A549 (cell line): ENCODE data around the gene TSPAN33. TPM values are rescaled to one million over a fixed set of nuclear protein-coding genes. Genes with fewer than 3 reads are reported as not detected.
A peak's percentile ranks its signal among the peaks of the same experiment; 100 is the strongest.

Experiments used
- ATAC-seq, 2 experiments: fragments of 200-7000 bp in 1 of 2; fragments of >200 bp in 1 of 2; cut with Nextera tagmentation in 1 of 2; cut with Tn5 transposase in 1 of 2; 3 replicates each; pipeline versions ENCODE4 v1.8.0 to v1.9.1; 2018 to 2020; ENCODE audit warnings: mild to moderate bottlenecking in 1 of 2, moderate library complexity in 1 of 2
- CTCF ChIA-PET: fragments of 300-600 bp; sonication (Branson Sonifier 250); formaldehyde crosslinking; extraction: SDS; loops from one replicate; lab custom pipeline; 2021; ENCODE audit warnings: antibody characterized with exemption, inconsistent platforms; lab: Yijun Ruan, JAX
- POLR2A ChIA-PET: fragments of 350-600 bp; formaldehyde crosslinking; extraction: SDS; loops from one replicate; lab custom pipeline; 2021; ENCODE audit warnings: antibody characterized with exemption, inconsistent platforms; lab: Yijun Ruan, JAX
- DNase-seq, 2 experiments: peaks; one replicate each; pipeline versions ENCODE4 v3.0.0 to v3.0.0-alpha.2; 2011 to 2016; ENCODE audit warnings: low read depth in 1 of 2, low spot score in 1 of 2
- FAIRE-seq: peaks from 2 replicates; lab custom pipeline; 2011; peaks lifted over from hg19 to GRCh38; lab: Jason Lieb, UNC
- H3K27ac ChIP-seq, 2 experiments: fragments of >200 bp; sonication (Bioruptor Twin); formaldehyde crosslinking; 3 replicates each; pipeline ENCODE4 v1.5.1; 2016 to 2017
- H3K4me1 ChIP-seq: fragments of >200 bp; sonication (Bioruptor Twin); formaldehyde crosslinking; 3 replicates; pipeline ENCODE4 v1.6.1; 2016
- H3K4me2 ChIP-seq: fragments of >200 bp; sonication (Bioruptor Twin); formaldehyde crosslinking; 3 replicates; pipeline ENCODE4 v1.6.1; 2016
- H3K4me3 ChIP-seq: fragments of >200 bp; sonication (Bioruptor Twin); formaldehyde crosslinking; 3 replicates; pipeline ENCODE4 v1.5.1; 2016
- H3K9me3 ChIP-seq: fragments of >200 bp; sonication (Bioruptor Twin); formaldehyde crosslinking; 3 replicates; pipeline ENCODE4 v1.6.1; 2016
- EHF ChIP-seq: fragments of 250-450 bp; sonication (Bioruptor Pico); IDR thresholded peaks from 2 replicates; pipeline ENCODE4 v1.5.0; 2020; ENCODE audit warnings: mild to moderate bottlenecking
- EHMT2 ChIP-seq: fragments of 200-600 bp; sonication (generic); IDR thresholded peaks from 2 replicates; pipeline ENCODE4 v1.6.1; 2016; ENCODE audit warnings: antibody characterized with exemption, low read depth, mild to moderate bottlenecking, moderate library complexity
- FOSB ChIP-seq: fragments of 250-450 bp; sonication (Bioruptor Pico); IDR thresholded peaks from 2 replicates; pipeline ENCODE4 v1.5.0; 2020; ENCODE audit warnings: mild to moderate bottlenecking, moderate library complexity
- HOXB5 ChIP-seq: fragments of 250-450 bp; sonication (Bioruptor Pico); IDR thresholded peaks from 2 replicates; pipeline ENCODE4 v1.5.0; 2020; ENCODE audit warnings: mild to moderate bottlenecking, moderate library complexity
- JUN ChIP-seq, 2 experiments: fragments of >200 bp; sonication (Bioruptor Twin); formaldehyde crosslinking; IDR thresholded peaks; 2 replicates in 1 of 2; 3 replicates in 1 of 2; pipeline ENCODE4 v1.6.1; 2016 to 2017
- JUNB ChIP-seq: fragments of >200 bp; sonication (Bioruptor Twin); formaldehyde crosslinking; IDR thresholded peaks from 2 replicates; pipeline ENCODE4 v1.6.1; 2016
- MYC ChIP-seq: IDR thresholded peaks from 2 replicates; pipeline ENCODE4 v1.6.1; 2012; ENCODE audit warnings: mild to moderate bottlenecking, inconsistent platforms, low read length, improper control_type of control experiment, borderline replicate concordance
- NPAS2 ChIP-seq: fragments of 250-450 bp; sonication (Bioruptor Pico); IDR thresholded peaks from 2 replicates; pipeline ENCODE4 v1.8.0; 2022; ENCODE audit warnings: mild to moderate bottlenecking, moderate library complexity, borderline replicate concordance
- PHF8 ChIP-seq: fragments of 200-600 bp; sonication (generic); IDR thresholded peaks from 2 replicates; pipeline ENCODE4 v1.6.1; 2016; ENCODE audit warnings: low read depth, mild to moderate bottlenecking, antibody characterized with exemption, moderate library complexity, borderline replicate concordance
- POLR2A ChIP-seq: IDR thresholded peaks from 2 replicates; pipeline ENCODE4 v1.6.1; 2012; ENCODE audit warnings: mild to moderate bottlenecking, low read length
- RAD21 ChIP-seq, 2 experiments: fragments of >200 bp in 1 of 2; sonication (Bioruptor Twin) in 1 of 2; formaldehyde crosslinking in 1 of 2; IDR thresholded peaks in 1 of 2; conservative IDR thresholded peaks in 1 of 2; 2 replicates in 1 of 2; 3 replicates in 1 of 2; pipeline ENCODE4 v1.6.1; 2012 to 2018; ENCODE audit warnings: inconsistent platforms in 1 of 2
- ZC3H11A ChIP-seq: fragments of 450-650 bp; IDR thresholded peaks from 2 replicates; pipeline ENCODE4 v1.6.1; 2014; ENCODE audit warnings: antibody characterized with exemption, mild to moderate bottlenecking
- WGBS: methylation state at CpG from one replicate; pipeline ENCODE4 v1.1.6; 2017; ENCODE audit errors: missing lambda C conversion rate; 5-methylcytosine and 5-hydroxymethylcytosine counted together
- polyA plus RNA-seq, 4 experiments: library from polyadenylated mRNA; depleted of rRNA in 3 of 4; stranded (reverse); fragments of >200 nt; fragmentation: RNase III in 1 of 4; extraction: RNeasy Plus Mini Kit Qiagen cat#74134 plus additional on column Dnase treatment in 1 of 4; gene quantifications; 2 replicates in 3 of 4; 3 replicates in 1 of 4; pipeline ENCODE4 v1.2.3, GENCODE V29; 2011 to 2017
- TF ChIP-seq, protein P1 (sequence below): fragments of 150-350 bp; IDR thresholded peaks from 2 replicates; pipeline ENCODE4 v1.6.1; 2014; ENCODE audit warnings: low read depth, mild to moderate bottlenecking, low read length
- TF ChIP-seq, protein P2 (sequence below): fragments of >200 bp; sonication (Bioruptor Twin); formaldehyde crosslinking; IDR thresholded peaks from 2 replicates; pipeline ENCODE4 v1.6.1; 2016
- TF ChIP-seq, protein P3 (sequence below): fragments of >200 bp; sonication (Bioruptor Twin); formaldehyde crosslinking; IDR thresholded peaks from 3 replicates; pipeline ENCODE4 v1.6.1; 2016
- TF ChIP-seq, protein P4 (sequence below): IDR thresholded peaks from 2 replicates; pipeline ENCODE4 v1.6.1; 2012
- TF ChIP-seq, protein P5 (sequence below): fragments of 250-450 bp; sonication (Bioruptor Pico); IDR thresholded peaks from 2 replicates; pipeline ENCODE4 v1.5.0; 2020; ENCODE audit warnings: low read depth, mild to moderate bottlenecking, moderate library complexity

The TSPAN33 gene
- polyA plus RNA-seq, 2 of the 4 experiments (the other 2 are of a cell fraction) = 5.0 to 9.1 TPM

DNA sequence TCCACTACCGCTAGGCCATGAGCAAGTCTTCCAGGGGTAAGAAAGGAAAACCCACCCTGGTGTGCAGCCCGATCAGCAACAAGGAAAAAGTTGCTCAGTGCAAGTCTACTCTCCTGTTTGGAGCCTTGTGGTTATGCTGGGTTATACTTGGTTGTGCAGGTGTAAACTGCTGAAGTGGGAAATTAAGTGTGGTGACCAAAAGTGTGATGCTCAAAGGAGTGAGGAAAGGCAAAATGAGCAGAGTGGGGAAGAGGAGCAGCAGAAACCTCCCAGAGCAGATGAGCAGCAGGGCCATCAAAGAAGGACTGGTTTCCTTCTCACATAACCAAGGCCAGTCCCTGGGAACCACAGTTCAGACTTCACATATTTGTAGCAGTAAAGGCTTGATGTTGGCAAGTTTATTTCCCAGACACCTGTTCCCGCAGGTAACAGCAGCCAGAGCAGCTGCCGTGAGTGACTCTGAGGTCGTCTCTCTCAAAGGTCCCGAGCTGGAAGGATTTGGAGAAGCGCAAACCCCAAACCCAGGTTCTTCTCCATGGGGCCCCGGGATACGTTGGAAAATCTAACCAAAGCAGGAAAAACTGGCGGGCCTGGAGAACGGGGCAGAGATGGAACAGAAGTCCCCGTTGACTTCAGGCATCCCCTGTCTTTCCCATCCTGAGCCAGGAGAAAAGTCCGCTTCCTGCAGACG is 43.3 kb downstream of the TSPAN33 start (continued):
- TF ChIP-seq, protein P1, sequence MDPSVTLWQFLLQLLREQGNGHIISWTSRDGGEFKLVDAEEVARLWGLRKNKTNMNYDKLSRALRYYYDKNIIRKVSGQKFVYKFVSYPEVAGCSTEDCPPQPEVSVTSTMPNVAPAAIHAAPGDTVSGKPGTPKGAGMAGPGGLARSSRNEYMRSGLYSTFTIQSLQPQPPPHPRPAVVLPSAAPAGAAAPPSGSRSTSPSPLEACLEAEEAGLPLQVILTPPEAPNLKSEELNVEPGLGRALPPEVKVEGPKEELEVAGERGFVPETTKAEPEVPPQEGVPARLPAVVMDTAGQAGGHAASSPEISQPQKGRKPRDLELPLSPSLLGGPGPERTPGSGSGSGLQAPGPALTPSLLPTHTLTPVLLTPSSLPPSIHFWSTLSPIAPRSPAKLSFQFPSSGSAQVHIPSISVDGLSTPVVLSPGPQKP = no peak
- TF ChIP-seq MYC (no peak), ZC3H11A (no peak), NPAS2 (no peak)
- TF ChIP-seq, all 56 proteins: peak for 0

DNA sequence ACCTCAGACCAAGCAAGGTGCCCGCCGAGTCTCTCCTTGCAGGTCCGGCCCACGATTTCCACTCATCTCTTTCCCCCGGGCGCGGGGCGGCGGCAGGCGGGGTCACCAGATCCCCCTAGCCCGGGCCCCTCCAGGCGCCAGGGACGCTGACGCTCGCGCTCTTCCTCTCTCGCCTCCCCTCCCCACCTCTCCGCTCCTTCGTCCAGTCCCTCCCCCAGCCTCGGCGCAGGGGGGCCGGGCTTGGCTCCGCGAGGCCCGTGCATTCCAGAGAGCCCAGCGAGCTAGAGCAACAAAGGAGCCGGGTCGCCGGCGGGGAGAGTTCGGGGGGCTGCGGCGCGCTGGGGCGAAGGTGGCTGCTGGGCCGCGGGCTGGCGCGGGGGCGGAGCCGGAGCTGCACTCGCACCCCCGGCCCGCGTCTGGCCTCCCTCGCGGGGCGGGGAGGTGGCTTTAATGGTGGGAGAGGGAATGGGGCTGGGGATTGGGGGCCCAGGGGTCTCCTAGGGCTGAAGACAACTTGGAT is 43.9 kb downstream of the TSPAN33 start, which contains the start of gene SMO:
Gene SMO, plus strand, starts transcription at position 262 of the 520 bp plus-strand sequence. CDS start 519 bp downstream, outside the sequence.
- H3K4me3 ChIP-seq = peak within 1 kb of the TSS; percentile 87
- ATAC-seq = peak; percentile 64 to 86
- peak within 1 kb of the TSS; percentile 88 to 97 for H3K27ac ChIP-seq
- peak within 1 kb of the TSS; percentile 89 for H3K4me2 ChIP-seq
- POLR2A ChIA-PET = interaction anchor here (0.7 to 2.0 kb wide), 2 partner anchors 25 to 1824 kb away, joined by 3 to 6 read pairs; no protein-coding TSS in a partner anchor
- no peak for FAIRE-seq
- DNase-seq = peak; percentile 31 to 53
- H3K9me3 ChIP-seq = no peaks in the 10 kb centered on the region
- TF ChIP-seq, protein P2, sequence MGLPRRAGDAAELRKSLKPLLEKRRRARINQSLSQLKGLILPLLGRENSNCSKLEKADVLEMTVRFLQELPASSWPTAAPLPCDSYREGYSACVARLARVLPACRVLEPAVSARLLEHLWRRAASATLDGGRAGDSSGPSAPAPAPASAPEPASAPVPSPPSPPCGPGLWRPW = no peak
- TF ChIP-seq POLR2A = peak; percentile 58
- TF ChIP-seq, protein P3, sequence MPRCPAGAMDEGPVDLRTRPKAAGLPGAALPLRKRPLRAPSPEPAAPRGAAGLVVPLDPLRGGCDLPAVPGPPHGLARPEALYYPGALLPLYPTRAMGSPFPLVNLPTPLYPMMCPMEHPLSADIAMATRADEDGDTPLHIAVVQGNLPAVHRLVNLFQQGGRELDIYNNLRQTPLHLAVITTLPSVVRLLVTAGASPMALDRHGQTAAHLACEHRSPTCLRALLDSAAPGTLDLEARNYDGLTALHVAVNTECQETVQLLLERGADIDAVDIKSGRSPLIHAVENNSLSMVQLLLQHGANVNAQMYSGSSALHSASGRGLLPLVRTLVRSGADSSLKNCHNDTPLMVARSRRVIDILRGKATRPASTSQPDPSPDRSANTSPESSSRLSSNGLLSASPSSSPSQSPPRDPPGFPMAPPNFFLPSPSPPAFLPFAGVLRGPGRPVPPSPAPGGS = no peak
- TF ChIP-seq EHMT2 = no peak
- no peak for TF ChIP-seq JUNB
- TF ChIP-seq HOXB5 = no peak
- TF ChIP-seq, protein P4, sequence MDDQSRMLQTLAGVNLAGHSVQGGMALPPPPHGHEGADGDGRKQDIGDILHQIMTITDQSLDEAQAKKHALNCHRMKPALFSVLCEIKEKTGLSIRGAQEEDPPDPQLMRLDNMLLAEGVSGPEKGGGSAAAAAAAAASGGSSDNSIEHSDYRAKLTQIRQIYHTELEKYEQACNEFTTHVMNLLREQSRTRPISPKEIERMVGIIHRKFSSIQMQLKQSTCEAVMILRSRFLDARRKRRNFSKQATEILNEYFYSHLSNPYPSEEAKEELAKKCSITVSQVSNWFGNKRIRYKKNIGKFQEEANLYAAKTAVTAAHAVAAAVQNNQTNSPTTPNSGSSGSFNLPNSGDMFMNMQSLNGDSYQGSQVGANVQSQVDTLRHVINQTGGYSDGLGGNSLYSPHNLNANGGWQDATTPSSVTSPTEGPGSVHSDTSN = no peak
- no peak for TF ChIP-seq EHF (CRISPR knock-in tag)
- TF ChIP-seq, protein P5, sequence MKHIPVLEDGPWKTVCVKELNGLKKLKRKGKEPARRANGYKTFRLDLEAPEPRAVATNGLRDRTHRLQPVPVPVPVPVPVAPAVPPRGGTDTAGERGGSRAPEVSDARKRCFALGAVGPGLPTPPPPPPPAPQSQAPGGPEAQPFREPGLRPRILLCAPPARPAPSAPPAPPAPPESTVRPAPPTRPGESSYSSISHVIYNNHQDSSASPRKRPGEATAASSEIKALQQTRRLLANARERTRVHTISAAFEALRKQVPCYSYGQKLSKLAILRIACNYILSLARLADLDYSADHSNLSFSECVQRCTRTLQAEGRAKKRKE (CRISPR knock-in tag) = no peak
- TF ChIP-seq RAD21 (conservative IDR thresholded peaks at IDR 0.05 in 1 of 2, IDR thresholded peaks at IDR 0.05 in 1 of 2) = no peak
- TF ChIP-seq FOSB (CRISPR knock-in tag) = no peak
- TF ChIP-seq NPAS2 = no peak
- peak in 1 of 2 experiments; percentile 38; a peak in 2 of 5 replicates for TF ChIP-seq JUN (IDR thresholded peaks at IDR 0.05)
- peak; percentile 84; the same call in 1 of the 2 replicates for TF ChIP-seq PHF8
- TF ChIP-seq, all 56 proteins: peak for 3
- CTCF ChIA-PET = interaction anchor here (1.0 to 2.6 kb wide), 5 partner anchors 11 to 30 kb away, joined by 3 to 12 read pairs (median 4); no protein-coding TSS in a partner anchor
- 5% methylated on average over 16 of the region's 48 CpGs for WGBS
- peaks cover 12% of the 10 kb centered on the region for H3K4me1 ChIP-seq
